ENCODE results near the gene KRTAP9-8. TPM values are rescaled to one million over a fixed set of nuclear protein-coding genes. Genes with fewer than 3 reads are reported as not detected.
A peak's percentile ranks its signal among the peaks of the same experiment; 100 is the strongest.
"Not testable (repeated sequence)": the region's sequence is repeated elsewhere in the genome, so short reads cannot be mapped to it uniquely, and the experiment has no call there.

Gene KRTAP9-8
- not detected in 2 replicates for total RNA-seq

- not testable (repeated sequence) for DNase-seq (ENCODE audit: low read depth); H3K4me3 ChIP-seq (ENCODE audit: low read depth, low read length); H3K36me3 ChIP-seq (ENCODE audit: control insufficient read depth, insufficient read depth, low read length); H3K27me3 ChIP-seq (ENCODE audit: control insufficient read depth, insufficient read depth, low read length)
Measured at GRCh38 chr17:41237949-41238437, at the start of gene KRTAP9-8. TSS of gene KRTAP9-8 (plus strand) at chr17:41237999. CDS start at chr17:41238052, 53 bp downstream.

DNA sequence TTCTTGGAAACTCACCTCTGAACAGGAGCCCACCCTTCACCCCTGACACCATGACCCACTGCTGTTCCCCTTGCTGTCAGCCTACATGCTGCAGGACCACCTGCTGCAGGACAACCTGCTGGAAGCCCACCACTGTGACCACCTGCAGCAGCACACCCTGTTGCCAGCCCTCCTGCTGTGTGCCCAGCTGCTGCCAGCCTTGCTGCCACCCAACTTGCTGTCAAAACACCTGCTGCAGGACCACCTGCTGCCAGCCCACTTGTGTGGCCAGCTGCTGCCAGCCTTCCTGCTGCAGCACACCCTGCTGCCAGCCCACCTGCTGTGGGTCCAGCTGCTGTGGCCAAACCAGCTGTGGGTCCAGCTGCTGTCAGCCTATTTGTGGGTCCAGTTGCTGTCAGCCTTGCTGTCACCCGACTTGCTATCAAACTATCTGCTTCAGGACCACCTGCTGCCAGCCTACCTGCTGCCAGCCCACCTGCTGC is 47.9 kb upstream of the KRTAP9-8 start, which contains the start of gene KRTAP9-1:
Gene KRTAP9-1 (plus strand): TSS at position 51 of the 482 bp plus-strand sequence. CDS start 0 bp downstream, at position 51.
- H3K4me3 ChIP-seq (ENCODE audit: low read depth, low read length); DNase-seq (ENCODE audit: low read depth); H3K36me3 ChIP-seq (ENCODE audit: control insufficient read depth, insufficient read depth, low read length); H3K27me3 ChIP-seq (ENCODE audit: control insufficient read depth, insufficient read depth, low read length): not testable (repeated sequence)

DNA sequence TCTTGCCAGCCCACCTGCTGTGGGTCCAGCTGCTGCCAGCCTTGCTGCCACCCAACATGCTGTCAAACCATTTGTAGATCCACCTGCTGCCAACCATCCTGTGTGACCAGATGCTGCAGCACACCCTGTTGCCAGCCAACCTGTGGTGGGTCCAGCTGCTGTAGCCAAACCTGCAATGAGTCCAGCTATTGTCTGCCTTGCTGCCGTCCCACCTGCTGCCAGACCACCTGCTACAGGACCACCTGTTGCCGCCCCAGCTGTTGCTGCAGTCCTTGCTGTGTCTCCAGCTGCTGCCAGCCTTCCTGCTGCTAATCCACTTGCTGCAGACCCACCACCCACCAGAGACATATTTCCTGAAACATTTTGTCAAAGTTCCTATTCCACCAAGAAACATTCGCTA is 47.5 kb upstream of the KRTAP9-8 start:
- Histone ChIP-seq H3K4me3 (ENCODE audit: low read depth, low read length) (no peak overlapping the region), H3K36me3 (ENCODE audit: control insufficient read depth, insufficient read depth, low read length) (no peaks in the 10 kb centered on the region), H3K27me3 (ENCODE audit: control insufficient read depth, insufficient read depth, low read length) (no peaks in the 10 kb centered on the region)
- DNase-seq (ENCODE audit: low read depth) = no peak
- TF ChIP-seq, protein P1, sequence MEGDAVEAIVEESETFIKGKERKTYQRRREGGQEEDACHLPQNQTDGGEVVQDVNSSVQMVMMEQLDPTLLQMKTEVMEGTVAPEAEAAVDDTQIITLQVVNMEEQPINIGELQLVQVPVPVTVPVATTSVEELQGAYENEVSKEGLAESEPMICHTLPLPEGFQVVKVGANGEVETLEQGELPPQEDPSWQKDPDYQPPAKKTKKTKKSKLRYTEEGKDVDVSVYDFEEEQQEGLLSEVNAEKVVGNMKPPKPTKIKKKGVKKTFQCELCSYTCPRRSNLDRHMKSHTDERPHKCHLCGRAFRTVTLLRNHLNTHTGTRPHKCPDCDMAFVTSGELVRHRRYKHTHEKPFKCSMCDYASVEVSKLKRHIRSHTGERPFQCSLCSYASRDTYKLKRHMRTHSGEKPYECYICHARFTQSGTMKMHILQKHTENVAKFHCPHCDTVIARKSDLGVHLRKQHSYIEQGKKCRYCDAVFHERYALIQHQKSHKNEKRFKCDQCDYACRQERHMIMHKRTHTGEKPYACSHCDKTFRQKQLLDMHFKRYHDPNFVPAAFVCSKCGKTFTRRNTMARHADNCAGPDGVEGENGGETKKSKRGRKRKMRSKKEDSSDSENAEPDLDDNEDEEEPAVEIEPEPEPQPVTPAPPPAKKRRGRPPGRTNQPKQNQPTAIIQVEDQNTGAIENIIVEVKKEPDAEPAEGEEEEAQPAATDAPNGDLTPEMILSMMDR (IDR thresholded peaks at IDR 0.05; ENCODE audit: insufficient read depth, low read length, poor library complexity, severe bottlenecking) = no peak

GRCh38 chr17:41196068-41196467 is 41.7 kb upstream of the KRTAP9-8 start:
- TF ChIP-seq, protein P1 (IDR thresholded peaks at IDR 0.05; ENCODE audit: insufficient read depth, low read length, poor library complexity, severe bottlenecking) = no peak
- Histone ChIP-seq H3K27me3 (ENCODE audit: control insufficient read depth, insufficient read depth, low read length) (no peaks in the 10 kb centered on the region), H3K36me3 (ENCODE audit: control insufficient read depth, insufficient read depth, low read length) (no peaks in the 10 kb centered on the region), H3K4me3 (ENCODE audit: low read depth, low read length) (no peak overlapping the region)
- no peak for DNase-seq (ENCODE audit: low read depth)

GRCh38 chr17:41199421-41200078 is 38.2 kb upstream of the KRTAP9-8 start:
- DNase-seq (ENCODE audit: low read depth) = no peak
- TF ChIP-seq, protein P1 (IDR thresholded peaks at IDR 0.05; ENCODE audit: insufficient read depth, low read length, poor library complexity, severe bottlenecking) = no peak

DNA sequence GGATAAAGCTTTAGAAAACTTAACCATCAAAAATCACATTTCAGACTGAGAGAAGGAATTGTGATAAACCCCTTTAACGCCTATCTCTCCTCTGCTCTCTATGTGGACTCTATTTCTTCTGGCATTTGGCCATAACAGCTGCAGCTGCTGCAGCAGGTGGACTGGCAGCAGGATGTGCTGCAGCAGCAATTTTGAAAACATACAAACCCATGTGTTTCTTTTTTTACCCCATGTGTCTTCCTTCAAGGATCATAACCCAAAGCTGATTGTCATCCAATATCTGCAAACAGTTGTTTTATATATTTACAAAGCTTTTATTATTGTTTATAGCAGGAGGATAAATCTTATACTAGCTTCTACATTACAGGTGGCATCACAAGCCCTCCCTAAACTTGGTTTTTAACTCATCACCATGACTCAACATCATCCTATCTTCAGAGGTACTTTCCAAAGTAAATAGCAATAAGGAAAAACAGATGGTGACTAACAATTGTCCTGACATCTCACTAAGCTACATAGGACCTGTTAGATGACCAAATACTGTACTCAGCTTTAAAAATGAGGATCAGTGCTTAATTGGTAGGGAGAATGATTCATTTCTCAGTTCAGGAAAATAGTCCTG is 25.8 kb upstream of the KRTAP9-8 start:
- no peaks in the 10 kb centered on the region for H3K27me3 ChIP-seq (ENCODE audit: control insufficient read depth, insufficient read depth, low read length)
- DNase-seq (ENCODE audit: low read depth) = peak; percentile 10
- no peaks in the 10 kb centered on the region for H3K36me3 ChIP-seq (ENCODE audit: control insufficient read depth, insufficient read depth, low read length)
- TF ChIP-seq, protein P1 (IDR thresholded peaks at IDR 0.05; ENCODE audit: insufficient read depth, low read length, poor library complexity, severe bottlenecking) = no peak
- no peak overlapping the region for H3K4me3 ChIP-seq (ENCODE audit: low read depth, low read length)

More at GRCh38 chr17:41199421-41200078, 38.2 kb upstream of the KRTAP9-8 start:
- H3K27me3 ChIP-seq (ENCODE audit: control insufficient read depth, insufficient read depth, low read length) = no peaks in the 10 kb centered on the region
- no peaks in the 10 kb centered on the region for H3K36me3 ChIP-seq (ENCODE audit: control insufficient read depth, insufficient read depth, low read length)
- no peak overlapping the region for H3K4me3 ChIP-seq (ENCODE audit: low read depth, low read length)
